K562 (cell line): Measurements from ENCODE around the gene ZNF607. TPM values are rescaled to one million over a fixed set of nuclear protein-coding genes. Genes with fewer than 3 reads are reported as not detected.

Experiments
- ATAC-seq: fragments of 200-7000 bp; cut with Tn5 transposase; 3 replicates; pipeline ENCODE4 v1.9.1; 2020; ENCODE audit warnings: moderate library complexity
- BruUV-seq: library from RNA; stranded (reverse); fragments of 400-500 nt; replicated peaks from 2 replicates; lab custom pipeline; 2021; lab: Mats Ljungman, UMichigan
- CTCF ChIA-PET: fragments of 300-600 bp; formaldehyde crosslinking; extraction: SDS; loops from one replicate; lab custom pipeline; 2021; ENCODE audit warnings: low intra/inter-chr PET ratio; lab: Yijun Ruan, JAX
- POLR2A ChIA-PET: fragments of 300-600, 350-650 bp; sonication (Branson Sonifier 250); formaldehyde crosslinking; extraction: SDS; loops from one replicate; lab custom pipeline; 2021; ENCODE audit warnings: antibody characterized with exemption, inconsistent platforms; lab: Yijun Ruan, JAX
- DNase-seq, 4 experiments: peaks; one replicate each; pipeline versions ENCODE4 v3.0.0 to v3.0.0-alpha.2; 2011 to 2018; ENCODE audit warnings: low spot score in 3 of 4, mixed read lengths in 3 of 4; ENCODE audit errors: extremely low read depth in 1 of 4
- FAIRE-seq: peaks from 2 replicates; lab custom pipeline; 2011; peaks lifted over from hg19 to GRCh38; lab: Jason Lieb, UNC
- H2AFZ ChIP-seq: 2 replicates; pipeline ENCODE4 v1.6.0; 2011; ENCODE audit warnings: low read depth, low read length, control low read depth, inconsistent platforms
- H3K27ac ChIP-seq: fragments of 200-600 bp; 3 replicates; pipeline ENCODE4 v1.8.0; 2011; ENCODE audit warnings: low read depth, mild to moderate bottlenecking, control low read depth, inconsistent platforms, low read length, moderate library complexity, mixed read lengths; ENCODE audit errors: extremely low read depth
- H3K27me3 ChIP-seq, 2 experiments: fragments of 300-600 bp in 1 of 2; 2 replicates in 1 of 2; 3 replicates in 1 of 2; pipeline versions ENCODE4 v1.6.0 to v1.8.0; 2011; ENCODE audit warnings: inconsistent platforms in 2 of 2, low read length in 2 of 2, mild to moderate bottlenecking in 1 of 2, mixed read lengths in 1 of 2, moderate library complexity in 1 of 2; ENCODE audit not compliant: control insufficient read depth in 2 of 2, insufficient read depth in 2 of 2
- H3K36me3 ChIP-seq: fragments of 300-600 bp; 3 replicates; pipeline ENCODE4 v1.8.0; 2011; ENCODE audit warnings: mild to moderate bottlenecking, low read length, inconsistent platforms; ENCODE audit not compliant: control insufficient read depth, insufficient read depth
- H3K4me1 ChIP-seq, 2 experiments: fragments of 200-600 bp in 1 of 2; replicated peaks in 1 of 2; 2 replicates in 1 of 2; 3 replicates in 1 of 2; pipeline versions ENCODE4 v1.5.1 to v1.8.0; 2011; ENCODE audit warnings: inconsistent platforms in 2 of 2, low read length in 2 of 2, mild to moderate bottlenecking in 1 of 2, mixed read lengths in 1 of 2, moderate library complexity in 1 of 2; ENCODE audit not compliant: control insufficient read depth in 2 of 2, insufficient read depth in 2 of 2
- H3K4me2 ChIP-seq: 2 replicates; pipeline ENCODE4 v1.6.1; 2011; ENCODE audit warnings: low read length, control low read depth, inconsistent platforms, mixed read lengths; ENCODE audit not compliant: insufficient read depth
- H3K4me3 ChIP-seq: fragments of 200-600 bp; sonication (generic), shearing (Covaris generic); 2 replicates; pipeline ENCODE4 v1.5.1; 2016; ENCODE audit warnings: control low read depth, inconsistent platforms
- H3K79me2 ChIP-seq: fragments of 200-600 bp; 3 replicates; pipeline ENCODE4 v1.8.0; 2011; ENCODE audit warnings: low read length, inconsistent platforms; ENCODE audit not compliant: control insufficient read depth, insufficient read depth
- H3K9ac ChIP-seq, 2 experiments: 2 replicates each; pipeline versions ENCODE4 v1.6.0 to v1.6.1; 2011; ENCODE audit warnings: low read depth in 2 of 2, low read length in 2 of 2, control low read depth in 1 of 2, inconsistent platforms in 1 of 2, mild to moderate bottlenecking in 1 of 2, mixed read lengths in 1 of 2; ENCODE audit not compliant: insufficient read depth in 1 of 2
- H3K9me1 ChIP-seq: one replicate; pipeline ENCODE4 v1.6.0; 2011; ENCODE audit warnings: inconsistent platforms, mild to moderate bottlenecking, low read length, moderate library complexity; ENCODE audit not compliant: control insufficient read depth, insufficient read depth
- H3K9me3 ChIP-seq: replicated peaks from 2 replicates; pipeline ENCODE4 v1.5.1; 2011; ENCODE audit warnings: low read depth, low read length, inconsistent platforms; ENCODE audit not compliant: control insufficient read depth, insufficient read depth
- H4K20me1 ChIP-seq: replicated peaks from 2 replicates; pipeline ENCODE4 v1.6.1; 2011; ENCODE audit warnings: low read length, inconsistent platforms, mixed read lengths; ENCODE audit not compliant: control insufficient read depth, insufficient read depth
- GATA2 ChIP-seq: sonication (generic); formaldehyde crosslinking; IDR thresholded peaks from 2 replicates; pipeline ENCODE4 v1.4.0; 2020; ENCODE audit warnings: mild to moderate bottlenecking, missing genetic modification reagents
- HEY1 ChIP-seq: fragments of 250-450 bp; sonication (Bioruptor Pico); IDR thresholded peaks from 2 replicates; pipeline ENCODE4 v1.5.0; 2020; ENCODE audit warnings: mild to moderate bottlenecking, moderate library complexity, borderline replicate concordance
- KAT8 ChIP-seq: fragments of 450-650 bp; IDR thresholded peaks from 2 replicates; pipeline ENCODE4 v1.6.1; 2016; ENCODE audit warnings: low read depth, mild to moderate bottlenecking
- LCOR ChIP-seq: sonication (generic); formaldehyde crosslinking; IDR thresholded peaks from 2 replicates; pipeline ENCODE4 v1.8.0; 2022; ENCODE audit warnings: mild to moderate bottlenecking, missing genetic modification reagents
- MEIS2 ChIP-seq: fragments of 450-650 bp; IDR thresholded peaks from 2 replicates; pipeline ENCODE4 v1.6.1; 2014; ENCODE audit warnings: mild to moderate bottlenecking; ENCODE audit not compliant: partially characterized antibody
- NR4A1 ChIP-seq, 2 experiments: fragments of 250-450 bp in 1 of 2; fragments of 450-650 bp in 1 of 2; sonication (Bioruptor Pico) in 1 of 2; IDR thresholded peaks; 2 replicates each; pipeline versions ENCODE4 v1.4.0 to v1.6.1; 2016 to 2020; ENCODE audit warnings: mild to moderate bottlenecking in 2 of 2, missing compliant biosample characterization in 1 of 2, missing genetic modification characterization in 1 of 2, moderate library complexity in 1 of 2
- PKNOX1 ChIP-seq: fragments of 450-650 bp; IDR thresholded peaks from 2 replicates; pipeline ENCODE4 v1.6.1; 2016
- RAD21 ChIP-seq, 2 experiments: fragments of 250-450 bp in 1 of 2; fragments of 450-650 bp in 1 of 2; sonication (Bioruptor Pico) in 1 of 2; formaldehyde crosslinking in 1 of 2; IDR thresholded peaks in 1 of 2; conservative IDR thresholded peaks in 1 of 2; 2 replicates each; pipeline versions ENCODE4 v1.4.0 to v1.8.0; 2020 to 2022; ENCODE audit warnings: mild to moderate bottlenecking in 2 of 2, moderate library complexity in 1 of 2
- RUNX1 ChIP-seq: sonication (generic); IDR thresholded peaks from 2 replicates; pipeline ENCODE4 v1.6.1; 2016; ENCODE audit warnings: antibody characterized with exemption, low read depth
- SREBF2 ChIP-seq: sonication (generic); formaldehyde crosslinking; IDR thresholded peaks from 2 replicates; pipeline ENCODE4 v1.4.0; 2020; ENCODE audit warnings: mild to moderate bottlenecking, missing genetic modification reagents
- TFAM ChIP-seq: fragments of 250-450 bp; sonication (Bioruptor Pico); conservative IDR thresholded peaks from 2 replicates; pipeline ENCODE4 v1.5.0; 2021; ENCODE audit warnings: mild to moderate bottlenecking, moderate library complexity
- TOE1 ChIP-seq, 2 experiments: fragments of 450-650 bp in 1 of 2; sonication (generic) in 1 of 2; formaldehyde crosslinking in 1 of 2; IDR thresholded peaks; 2 replicates each; pipeline versions ENCODE4 v1.7.1 to v1.8.0; 2016 to 2022; ENCODE audit warnings: borderline replicate concordance in 2 of 2, mild to moderate bottlenecking in 2 of 2, antibody characterized with exemption in 1 of 2, inconsistent platforms in 1 of 2, low read depth in 1 of 2, missing genetic modification reagents in 1 of 2, moderate library complexity in 1 of 2
- TSC22D4 ChIP-seq: fragments of 450-650 bp; IDR thresholded peaks from 2 replicates; pipeline ENCODE4 v1.6.1; 2016; ENCODE audit warnings: missing genetic modification characterization, missing biosample characterization, control low read depth
- ZFP36 ChIP-seq: fragments of 150-350 bp; IDR thresholded peaks from 2 replicates; pipeline ENCODE4 v1.6.1; 2018; ENCODE audit warnings: low read length, low read depth; ENCODE audit not compliant: partially characterized antibody
- ZKSCAN1 ChIP-seq: fragments of 150-350 bp; IDR thresholded peaks from 2 replicates; pipeline ENCODE4 v1.6.1; 2016; ENCODE audit warnings: low read depth, low read length
- ZNF121 ChIP-seq: sonication (generic); formaldehyde crosslinking; conservative IDR thresholded peaks from 2 replicates; pipeline ENCODE4 v1.8.0; 2022; ENCODE audit warnings: missing genetic modification reagents
- ZNF644 ChIP-seq: fragments of 200-800 bp; sonication (Bioruptor generic); IDR thresholded peaks from 2 replicates; pipeline ENCODE4 v1.6.1; 2016; ENCODE audit warnings: low read depth, missing genetic modification characterization, missing compliant biosample characterization
- WGBS: fragments of 100-300 bp; shearing (Covaris generic); methylation state at CpG from one replicate; pipeline ENCODE4 v1.1.6; 2016; ENCODE audit warnings: low coverage, mixed read lengths; ENCODE audit not compliant: insufficient coverage; ENCODE audit errors: missing lambda C conversion rate; 5-methylcytosine and 5-hydroxymethylcytosine counted together
- in situ Hi-C: fragments of 300-500 bp; cut with MboI; formaldehyde crosslinking; loops from 4 replicates; pipeline ENCODE4 v1.15.0; 2018; ENCODE audit warnings: inconsistent platforms, mixed read lengths
- intact Hi-C: fragments of 100-400 bp; cut with micrococcal nuclease; formaldehyde crosslinking; loops from 2 replicates; pipeline ENCODE4 v1.14.2; 2022
- polyA plus RNA-seq, 8 experiments: library from polyadenylated mRNA; depleted of rRNA in 4 of 8; stranded (reverse) in 5 of 8; unstranded in 3 of 8; fragments of >200 nt; fragmentation: Nextera tagmentation in 2 of 8; fragmentation: Illumina TruSeq in 1 of 8; extraction: Ambion mirVana in 2 of 8; extraction: Trizol in 1 of 8; gene quantifications; 2 replicates each; pipeline versions ENCODE4 v1.2.1 to v1.2.3, GENCODE V29; 2011 to 2014; ENCODE audit warnings: inconsistent platforms in 1 of 8, missing spikeins in 1 of 8
- total RNA-seq, 7 experiments: library from RNA; depleted of rRNA in 6 of 7; stranded (reverse); fragments of >200 nt in 6 of 7; fragmentation: Illumina TruSeq in 2 of 7; extraction: Trizol in 2 of 7; gene quantifications; 2 replicates each; pipeline versions ENCODE4 v1.2.1 to v1.2.3, GENCODE V29; 2011 to 2021; ENCODE audit warnings: low replicate concordance in 1 of 7

Gene ZNF607
- total and polyA plus RNA-seq, 9 of the 15 experiments (the other 6 are each of a cell fraction or from before 2014, with no cell fraction given): 0.65 to 5.1 (median 3.6) TPM

GRCh38 chr19:37655689-37656371 lies 63.7 kb downstream of the ZNF607 start:
- peak; percentile 85 for ATAC-seq
- Histone ChIP-seq H3K36me3 (no peaks in the 10 kb centered on the region), H3K79me2 (peaks cover 26% of the 10 kb centered on the region), H3K9me3 (no peaks in the 10 kb centered on the region; the same call in 1 of the 2 replicates), H3K27ac (peak overlapping the region; percentile 82), H3K9ac (peak overlapping the region; percentile 72 to 93), H3K4me3 (peak overlapping the region; percentile 75), H3K4me1 (peaks cover 3 to 15% of the 10 kb centered on the region in 2 experiments; a peak in 2 of 5 replicates), H3K4me2 (peak overlapping the region; percentile 91), H2AFZ (peak overlapping the region; percentile 98), H4K20me1 (no peaks in the 10 kb centered on the region), H3K27me3 (no peaks in the 10 kb centered on the region), H3K9me1 (no peaks in the 10 kb centered on the region)
- TSS peak; percentile 70 for BruUV-seq
- POLR2A ChIA-PET: no interaction called here
- intact Hi-C loops (no loop called here), in situ Hi-C loops (no loop called here)
- peak; percentile 83 to 90 (median 85) for DNase-seq
- CTCF ChIA-PET: no interaction called here
- WGBS: under 1% methylated on average over 55 of the region's 57 CpGs
- FAIRE-seq: peak; percentile 15
- TF ChIP-seq LCOR (CRISPR knock-in tag) (0 out of 2 replicates have a peak, but pooled peaks have one; percentile 57), MEIS2 (peak; percentile 96), NR4A1 (CRISPR knock-in tag; IDR thresholded peaks at IDR 0.05) (no peak), NR4A1 (tag; IDR thresholded peaks at IDR 0.05) (no peak), TOE1 (IDR thresholded peaks at IDR 0.05; ENCODE audit: borderline replicate concordance) (peak; percentile 55; the same call in 1 of the 2 replicates), TOE1 (CRISPR knock-in tag; IDR thresholded peaks at IDR 0.05; ENCODE audit: borderline replicate concordance, low read depth) (no peak), TFAM (CRISPR knock-in tag) (no peak), SREBF2 (no peak), RUNX1 (no peak), ZNF121 (CRISPR knock-in tag) (no peak), ZNF644 (no peak), ZKSCAN1 (no peak), HEY1 (CRISPR knock-in tag) (no peak), ZFP36 (no peak), KAT8 (no peak), PKNOX1 (peak; percentile 96), TSC22D4 (tag) (no peak), GATA2 (CRISPR knock-in tag) (no peak), RAD21 (CRISPR knock-in tag; conservative IDR thresholded peaks at IDR 0.05 in 1 of 2, IDR thresholded peaks at IDR 0.05 in 1 of 2) (no peak)
